Right cardiac atrium (tissue), 5 donors: Measurements from ENCODE around the gene SH2D4B. TPM values are rescaled to one million over a fixed set of nuclear protein-coding genes. Genes with fewer than 3 reads are reported as not detected.

Source experiments
- ATAC-seq, 2 donors: fragments of 200-7000 bp; cut with Tn5 transposase; one replicate each; pipeline versions ENCODE4 v1.8.0 to v1.9.1; 2020; ENCODE audit warnings: moderate library complexity in 2 of 2, mild to moderate bottlenecking in 1 of 2
- DNase-seq, 3 donors: peaks; one replicate each; pipeline ENCODE4 v3.0.0-alpha.2; 2020
- H3K27ac ChIP-seq: one replicate; pipeline ENCODE4 v1.5.1; 2013; ENCODE audit warnings: mild to moderate bottlenecking, low read length, control low read depth, moderate library complexity
- H3K27me3 ChIP-seq: one replicate; pipeline ENCODE4 v1.6.1; 2013; ENCODE audit not compliant: control insufficient read depth, insufficient read depth
- H3K4me1 ChIP-seq: one replicate; pipeline ENCODE4 v1.6.1; 2013; ENCODE audit warnings: low read length; ENCODE audit not compliant: control insufficient read depth, insufficient read depth
- H3K4me3 ChIP-seq: one replicate; pipeline ENCODE4 v1.5.1; 2013; ENCODE audit warnings: low read length, control low read depth
- H3K9me3 ChIP-seq: one replicate; pipeline ENCODE4 v1.6.1; 2013; ENCODE audit warnings: low read length; ENCODE audit not compliant: control insufficient read depth
- WGBS: extraction: QIAGEN DNeasy Blood & Tissue Kit; methylation state at CpG from one replicate; pipeline ENCODE4 v1.1.7; 2013; 5-methylcytosine and 5-hydroxymethylcytosine counted together
- intact Hi-C, 4 donors: fragments of 100-400 bp; cut with DNase I; formaldehyde crosslinking; loops; one replicate each; pipeline versions ENCODE4 v1.11.0 to v1.14.0; 2022 to 2023
- polyA plus RNA-seq: library from polyadenylated mRNA; stranded (reverse); fragments of 200-250 nt; gene quantifications from one replicate; pipeline ENCODE4 v1.2.3, GENCODE V29; 2013
- total RNA-seq, 4 donors: library from RNA; stranded (reverse); fragmentation: NEBNext Ultra II Directional; extraction: Animal tissue kit (Norgen Biotek cat#: 25700); gene quantifications; one replicate each; pipeline ENCODE4 v1.2.1, GENCODE V29; 2021
- donor health status: healthy with polysubstance abuse.
- donor health status: DM: no; HTN: yes; CAD: no.
- donor health status: DM: no; HTN: no; CAD: no.
- donor health status: DM: no; HTN: yes; CAD: no; lungs with severe emphysema.
- donor health status: DM: yes; HTN: yes; CAD: no.

The SH2D4B gene
- total and polyA plus RNA-seq, 5 donors: not detected

DNA sequence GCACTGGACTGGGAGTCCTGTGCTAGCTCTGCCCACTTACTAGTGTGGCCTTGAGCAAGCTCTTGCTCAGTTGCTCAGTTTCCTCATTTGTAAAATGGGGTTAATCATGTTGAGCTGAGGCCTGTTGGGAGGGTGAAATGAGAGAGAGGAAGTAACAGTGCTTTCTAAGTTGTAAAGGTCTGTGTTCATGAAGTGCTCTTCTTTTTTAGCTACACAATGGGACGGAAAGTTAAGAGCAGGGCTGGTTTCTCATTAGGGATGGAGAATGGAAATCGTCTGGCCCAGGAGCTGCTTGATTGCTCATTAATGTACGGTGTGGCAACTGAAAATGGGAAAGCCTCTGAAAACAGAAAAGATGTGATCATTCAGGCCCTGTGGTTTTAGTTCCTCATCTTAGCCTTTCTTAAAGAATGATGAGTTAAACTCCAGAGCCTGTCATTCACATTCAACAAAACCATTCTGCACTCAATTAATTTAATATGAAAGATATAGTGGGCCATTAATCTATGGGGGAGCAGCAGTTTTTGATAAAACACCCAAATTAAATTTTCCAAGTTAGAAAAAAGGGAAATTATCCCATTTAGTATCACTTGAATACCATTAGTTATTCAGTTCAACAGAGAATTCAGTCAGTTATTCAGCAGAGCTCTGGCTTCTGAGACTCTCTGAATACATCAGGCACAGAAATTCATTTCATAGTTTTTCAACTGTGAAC is 60.5 kb downstream of the SH2D4B start:
- Histone ChIP-seq H3K9me3 (no peaks in the 10 kb centered on the region), H3K27ac (no peak overlapping the region), H3K4me1 (no peaks in the 10 kb centered on the region), H3K4me3 (no peak overlapping the region), H3K27me3 (no peaks in the 10 kb centered on the region)
- no peak for ATAC-seq
- intact Hi-C loops: no loop called here
- no peak for DNase-seq
- 60% methylated on average over 3 of the region's 3 CpGs for WGBS

GRCh38 chr10:80598951-80599350 is 61.2 kb downstream of the SH2D4B start:
- Histone ChIP-seq H3K27me3 (no peaks in the 10 kb centered on the region), H3K4me3 (no peak overlapping the region), H3K27ac (no peak overlapping the region), H3K4me1 (no peaks in the 10 kb centered on the region), H3K9me3 (no peaks in the 10 kb centered on the region)
- ATAC-seq (no peak), DNase-seq (no peak)
- 89% methylated on average over 6 of the region's 6 CpGs for WGBS
- intact Hi-C loops: no loop called here

GRCh38 chr10:80599424-80599847 is 61.7 kb downstream of the SH2D4B start:
- intact Hi-C loops: no loop called here

DNA sequence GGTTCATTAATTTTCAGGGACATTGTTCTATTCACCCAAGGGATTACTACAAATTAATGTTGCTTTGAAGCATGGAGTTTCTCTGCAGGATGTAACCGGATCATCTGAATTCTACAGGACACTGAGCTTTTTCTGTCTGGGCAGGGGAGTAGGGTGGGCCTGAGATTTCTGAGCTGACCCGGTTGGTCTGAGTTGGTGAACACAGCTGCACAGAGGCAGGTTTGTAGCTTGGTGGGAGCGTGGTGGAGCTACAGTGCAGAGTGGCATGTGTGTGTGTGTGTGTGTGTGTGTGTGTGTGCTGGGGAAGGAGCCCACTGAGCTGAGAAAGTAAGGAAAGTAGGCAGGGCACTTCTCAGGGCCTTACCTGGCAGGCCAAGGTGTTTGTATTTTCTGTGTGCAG is 62.6 kb downstream of the SH2D4B start:
- ATAC-seq: no peak
- H3K4me1 ChIP-seq: no peaks in the 10 kb centered on the region
- no peak for DNase-seq
- H3K27ac ChIP-seq: no peak overlapping the region
- intact Hi-C loops: no loop called here
- WGBS: 84% methylated on average over 3 of the region's 3 CpGs
- no peaks in the 10 kb centered on the region for H3K27me3 ChIP-seq
- no peak overlapping the region for H3K4me3 ChIP-seq
- H3K9me3 ChIP-seq: no peaks in the 10 kb centered on the region

More at GRCh38 chr10:80599424-80599847, 61.7 kb downstream of the SH2D4B start:
- H3K4me1 ChIP-seq: no peaks in the 10 kb centered on the region
- H3K27me3 ChIP-seq: no peaks in the 10 kb centered on the region
- ATAC-seq (peak; percentile 67 to 77), DNase-seq (peak; percentile 41 to 68 (median 62))
- H3K9me3 ChIP-seq: no peaks in the 10 kb centered on the region
- no peak overlapping the region for H3K4me3 ChIP-seq
- 41% methylated on average over 8 of the region's 8 CpGs for WGBS
- H3K27ac ChIP-seq: no peak overlapping the region

GRCh38 chr10:80602881-80603280 is 65.2 kb downstream of the SH2D4B start:
- intact Hi-C loops: no loop called here
- WGBS: 98% methylated on average over 4 of the region's 4 CpGs
- no peak overlapping the region for H3K4me3 ChIP-seq
- DNase-seq (no peak), ATAC-seq (no peak)
- no peaks in the 10 kb centered on the region for H3K9me3 ChIP-seq
- H3K27ac ChIP-seq: no peak overlapping the region
- no peaks in the 10 kb centered on the region for H3K4me1 ChIP-seq
- no peaks in the 10 kb centered on the region for H3K27me3 ChIP-seq

GRCh38 chr10:80603516-80603915 is 65.8 kb downstream of the SH2D4B start:
- DNase-seq (no peak), ATAC-seq (peak in 1 of 2 donors; percentile 13)
- WGBS: 94% methylated on average over 27 of the region's 27 CpGs
- Histone ChIP-seq H3K4me3 (no peak overlapping the region), H3K4me1 (no peaks in the 10 kb centered on the region), H3K27ac (no peak overlapping the region), H3K27me3 (no peaks in the 10 kb centered on the region), H3K9me3 (no peaks in the 10 kb centered on the region)
- intact Hi-C loops: no loop called here

DNA sequence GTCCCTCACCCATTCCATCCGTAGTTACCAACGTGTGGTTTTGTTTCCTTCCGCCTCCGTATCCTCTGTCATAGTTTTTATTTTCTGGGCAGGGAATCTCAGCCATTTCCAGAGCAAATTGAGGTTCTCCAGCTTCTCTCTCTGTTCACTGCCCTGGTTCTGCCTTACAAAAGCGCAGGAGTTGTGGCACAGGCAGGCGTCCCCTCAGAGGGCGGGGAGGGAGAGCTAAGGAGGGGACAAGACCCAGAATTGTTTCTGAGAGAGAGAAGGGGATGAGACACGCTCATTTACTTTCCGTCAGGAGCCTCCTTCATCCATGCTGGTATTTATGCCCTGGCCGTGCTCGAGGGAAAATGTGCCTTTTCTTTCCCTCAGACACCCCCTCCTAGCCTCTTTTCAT is 71.0 kb downstream of the SH2D4B start:
- Histone ChIP-seq H3K27me3 (no peaks in the 10 kb centered on the region), H3K27ac (no peak overlapping the region), H3K4me3 (no peak overlapping the region), H3K4me1 (no peaks in the 10 kb centered on the region), H3K9me3 (no peaks in the 10 kb centered on the region)
- WGBS: 73% methylated on average over 11 of the region's 11 CpGs
- ATAC-seq (no peak), DNase-seq (no peak)
- intact Hi-C loops: no loop called here

GRCh38 chr10:80609331-80609730 is 71.6 kb downstream of the SH2D4B start:
- Histone ChIP-seq H3K4me3 (no peak overlapping the region), H3K9me3 (no peaks in the 10 kb centered on the region), H3K27me3 (no peaks in the 10 kb centered on the region), H3K27ac (no peak overlapping the region), H3K4me1 (no peaks in the 10 kb centered on the region)
- intact Hi-C loops: no loop called here
- DNase-seq: no peak
- no peak for ATAC-seq
- WGBS: 91% methylated on average over 11 of the region's 11 CpGs

DNA sequence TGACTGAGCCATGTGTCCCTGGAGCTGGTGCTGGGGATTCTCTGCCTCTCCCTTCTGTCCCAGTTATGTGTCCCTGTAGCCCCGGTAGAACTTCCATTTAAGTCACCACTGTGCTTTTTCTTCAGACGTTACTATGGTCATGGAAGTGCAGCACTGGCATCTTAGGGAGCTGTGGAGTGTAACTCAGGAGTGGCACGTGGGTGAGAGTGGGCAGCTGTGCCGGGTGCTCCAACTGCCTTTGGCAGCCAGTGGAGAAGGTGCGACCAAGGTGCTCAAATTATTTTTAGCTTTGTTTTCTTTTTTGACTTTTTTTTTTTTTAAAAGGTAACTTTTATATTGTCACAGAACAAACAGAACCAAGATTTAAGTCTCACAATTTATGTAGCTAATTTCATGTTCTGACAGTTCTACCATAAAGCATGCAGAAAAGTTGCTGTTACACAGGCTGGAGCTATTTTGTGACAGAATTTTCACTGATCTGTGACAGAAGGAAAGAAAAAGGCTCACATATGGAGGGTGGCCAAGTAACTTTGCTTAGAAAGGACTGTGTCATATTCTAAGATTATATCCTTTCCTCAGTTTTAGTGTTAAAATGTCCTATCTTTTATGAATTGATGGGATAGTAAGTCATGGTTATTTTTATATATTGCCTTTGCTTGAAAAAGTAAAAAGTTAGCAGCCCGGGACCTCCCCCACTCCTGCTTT is 73.9 kb downstream of the SH2D4B start:
- ATAC-seq (no peak), DNase-seq (no peak)
- WGBS: 78% methylated on average over 6 of the region's 6 CpGs
- H3K27ac ChIP-seq: no peak overlapping the region
- intact Hi-C loops: no loop called here
- no peaks in the 10 kb centered on the region for H3K9me3 ChIP-seq
- no peak overlapping the region for H3K4me3 ChIP-seq
- H3K27me3 ChIP-seq: no peaks in the 10 kb centered on the region
- H3K4me1 ChIP-seq: no peaks in the 10 kb centered on the region

GRCh38 chr10:80612261-80612660 is 74.6 kb downstream of the SH2D4B start:
- no peaks in the 10 kb centered on the region for H3K27me3 ChIP-seq
- no peak overlapping the region for H3K27ac ChIP-seq
- no peak for ATAC-seq
- no peak overlapping the region for H3K4me3 ChIP-seq
- 52% methylated on average over 3 of the region's 3 CpGs for WGBS
- DNase-seq: no peak
- no peaks in the 10 kb centered on the region for H3K4me1 ChIP-seq
- intact Hi-C loops: no loop called here
- H3K9me3 ChIP-seq: no peaks in the 10 kb centered on the region

GRCh38 chr10:80613466-80614170 is 75.9 kb downstream of the SH2D4B start:
- no peaks in the 10 kb centered on the region for H3K27me3 ChIP-seq
- no peak overlapping the region for H3K4me3 ChIP-seq
- H3K9me3 ChIP-seq: no peaks in the 10 kb centered on the region
- no peak overlapping the region for H3K27ac ChIP-seq
- no peak for DNase-seq
- H3K4me1 ChIP-seq: no peaks in the 10 kb centered on the region
- intact Hi-C loops: no loop called here
- ATAC-seq: no peak
- WGBS: 78% methylated on average over 8 of the region's 8 CpGs
